ENCODE measurements around the gene ADGRL2. TPM values are rescaled to one million over a fixed set of nuclear protein-coding genes. Genes with fewer than 3 reads are reported as not detected.
A peak's percentile ranks its signal among the peaks of the same experiment; 100 is the strongest.

The ADGRL2 gene
- total and polyA plus RNA-seq, 8 donors: 5.6 to 21.6 (median 12.4) TPM

GRCh38 chr1:81974222-81974841 lies 173.6 kb downstream of the ADGRL2 start:
- 12 to 14% methylated on average over 4 of the region's 4 CpGs for WGBS, 2 donors
- FAIRE-seq: no peak

DNA sequence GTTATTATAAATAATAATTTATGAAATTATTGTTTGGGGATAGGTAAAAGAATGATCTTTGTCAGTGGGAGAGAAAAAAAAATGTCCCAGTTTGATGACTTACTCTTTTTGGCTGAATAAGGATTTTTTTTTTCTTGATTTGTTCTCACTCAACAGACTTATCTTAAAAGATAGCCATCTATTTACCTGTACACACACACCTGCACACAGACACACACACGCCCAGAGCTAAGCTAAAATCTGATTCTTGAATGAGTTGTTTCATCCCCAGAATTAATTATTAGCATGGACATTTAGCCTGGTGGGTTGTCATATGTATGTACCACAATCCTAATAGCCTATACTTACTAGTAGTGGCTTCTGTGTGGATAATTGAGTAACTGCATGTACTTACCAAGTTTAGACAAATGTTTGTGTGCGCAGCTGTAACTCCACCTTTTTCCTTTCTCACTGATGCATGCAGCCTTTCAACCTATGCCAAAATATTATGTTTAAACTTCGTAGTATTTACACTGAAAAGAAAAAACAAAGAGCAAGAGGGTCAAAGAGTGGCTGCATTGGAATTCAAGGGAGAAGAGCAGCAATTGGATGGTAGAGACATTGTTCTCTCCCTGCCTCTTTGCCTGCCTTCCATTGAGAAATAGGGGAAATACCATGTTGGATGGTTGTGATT lies 174.3 kb downstream of the ADGRL2 start:
- WGBS, 2 donors: 40 to 44% methylated on average over 3 of the region's 3 CpGs
- FAIRE-seq (no peak), ATAC-seq (peak in 3 of 4 donors; percentile 68 to 83 (median 74)), DNase-seq (peak in 1 of 6 donors; percentile 16)
- no peak overlapping the region for H3K4me3 ChIP-seq
- no peaks in the 10 kb centered on the region for H3K27me3 ChIP-seq
- no peak overlapping the region for H3K27ac ChIP-seq
- peaks cover 0 to 14% (median 0%) of the 10 kb centered on the region in 3 donors for H3K4me1 ChIP-seq
- intact Hi-C loops (cut with DNase I): no loop called here
- no peaks in the 10 kb centered on the region for H3K36me3 ChIP-seq
- no peaks in the 10 kb centered on the region for H3K9me3 ChIP-seq
- TF ChIP-seq CTCF (IDR thresholded peaks at IDR 0.05): no peak

More at GRCh38 chr1:81974222-81974841, 173.6 kb downstream of the ADGRL2 start:
- Histone ChIP-seq H3K36me3 (no peaks in the 10 kb centered on the region), H3K4me1 (peaks cover 0 to 14% (median 0%) of the 10 kb centered on the region in 3 donors), H3K27ac (no peak overlapping the region), H3K4me3 (no peak overlapping the region), H3K9me3 (no peaks in the 10 kb centered on the region), H3K27me3 (no peaks in the 10 kb centered on the region)
- ATAC-seq: peak; percentile 63 to 93 (median 92)
- intact Hi-C loops (cut with DNase I): no loop called here
- no peak for DNase-seq
- TF ChIP-seq CTCF (IDR thresholded peaks at IDR 0.05): no peak

- DNase-seq (no peak), ATAC-seq (no peak), FAIRE-seq (no peak)
- Histone ChIP-seq H3K4me1 (peaks cover 0 to 14% (median 0%) of the 10 kb centered on the region in 3 donors), H3K27ac (no peak overlapping the region), H3K9me3 (no peaks in the 10 kb centered on the region), H3K27me3 (no peaks in the 10 kb centered on the region), H3K4me3 (no peak overlapping the region), H3K36me3 (no peaks in the 10 kb centered on the region)
- no peak for TF ChIP-seq CTCF (IDR thresholded peaks at IDR 0.05)
- WGBS, 2 donors: 88 to 93% methylated on average over 2 of the region's 2 CpGs
- intact Hi-C loops (cut with DNase I): no loop called here
Measured at GRCh38 chr1:81976539-81976938, 175.8 kb downstream of the ADGRL2 start.

GRCh38 chr1:81978945-81979344 lies 178.2 kb downstream of the ADGRL2 start:
- Histone ChIP-seq H3K4me1 (peaks cover 0 to 14% (median 0%) of the 10 kb centered on the region in 3 donors), H3K27ac (no peak overlapping the region), H3K36me3 (no peaks in the 10 kb centered on the region), H3K27me3 (no peaks in the 10 kb centered on the region), H3K4me3 (no peak overlapping the region), H3K9me3 (no peaks in the 10 kb centered on the region)
- TF ChIP-seq CTCF (IDR thresholded peaks at IDR 0.05): no peak
- DNase-seq (no peak), ATAC-seq (no peak), FAIRE-seq (no peak)
- intact Hi-C loops (cut with DNase I): no loop called here

- peaks cover 0 to 6% (median 0%) of the 10 kb centered on the region in 3 donors for H3K36me3 ChIP-seq
- no peaks in the 10 kb centered on the region for H3K27me3 ChIP-seq
Measured at GRCh38 chr1:81982523-81982922, 181.8 kb downstream of the ADGRL2 start.

More at GRCh38 chr1:81982523-81982922, 181.8 kb downstream of the ADGRL2 start:
- Histone ChIP-seq H3K4me3 (no peak overlapping the region), H3K4me1 (no peaks in the 10 kb centered on the region), H3K9me3 (no peaks in the 10 kb centered on the region), H3K27ac (no peak overlapping the region)
- FAIRE-seq (no peak), DNase-seq (no peak), ATAC-seq (no peak)
- WGBS, 2 donors: 79 to 91% methylated on average over 2 of the region's 2 CpGs
- no peak for TF ChIP-seq CTCF (IDR thresholded peaks at IDR 0.05)
- intact Hi-C loops (cut with DNase I): no loop called here

Measured in pancreas (tissue), 10 donors.